SK-N-SH treated with all-trans-retinoic acid at 6 μM for 48 hours (cell line): Measurements from ENCODE around the gene OFD1.

Source experiments
- ARNTL ChIP-seq: fragments of 450-650 bp; formaldehyde crosslinking; IDR thresholded peaks from 2 replicates; pipeline ENCODE4 v1.5.0; 2020; ENCODE audit warnings: low read depth, mild to moderate bottlenecking, moderate library complexity, borderline replicate concordance
- CSDC2 ChIP-seq: fragments of 250-450 bp; sonication (Bioruptor Pico); IDR thresholded peaks from 2 replicates; pipeline ENCODE4 v1.5.0; 2020; ENCODE audit warnings: mild to moderate bottlenecking, moderate library complexity
- ESRRG ChIP-seq: fragments of 250-450 bp; sonication (Bioruptor Pico); IDR thresholded peaks from 2 replicates; pipeline ENCODE4 v1.6.1; 2021; ENCODE audit warnings: mild to moderate bottlenecking
- GLIS3 ChIP-seq: fragments of 250-450 bp; sonication (Bioruptor Pico); IDR thresholded peaks from 2 replicates; pipeline ENCODE4 v1.5.0; 2020; ENCODE audit warnings: mild to moderate bottlenecking, moderate library complexity
- OSR1 ChIP-seq: fragments of 250-450 bp; sonication (Bioruptor Pico); IDR thresholded peaks from 2 replicates; pipeline ENCODE4 v1.8.0; 2022; ENCODE audit warnings: moderate library complexity, mild to moderate bottlenecking, inconsistent platforms
- PATZ1 ChIP-seq: fragments of 250-450 bp; sonication (Bioruptor Pico); IDR thresholded peaks from 2 replicates; pipeline ENCODE4 v1.8.0; 2020; ENCODE audit warnings: mild to moderate bottlenecking, moderate library complexity, borderline replicate concordance
- POU6F1 ChIP-seq: fragments of 250-450 bp; sonication (Bioruptor Pico); IDR thresholded peaks from 2 replicates; pipeline ENCODE4 v1.8.0; 2021; ENCODE audit warnings: low read depth, mild to moderate bottlenecking, moderate library complexity, borderline replicate concordance
- RARB ChIP-seq: fragments of 250-450 bp; sonication (Bioruptor Pico); IDR thresholded peaks from 2 replicates; pipeline ENCODE4 v1.8.0; 2021; ENCODE audit warnings: mild to moderate bottlenecking, moderate library complexity
- TOX ChIP-seq: fragments of 250-450 bp; sonication (Bioruptor Pico); IDR thresholded peaks from 2 replicates; pipeline ENCODE4 v1.8.0; 2021; ENCODE audit warnings: mild to moderate bottlenecking, moderate library complexity, borderline replicate concordance
- TSHZ2 ChIP-seq: fragments of 250-450 bp; sonication (Bioruptor Pico); IDR thresholded peaks from 2 replicates; pipeline ENCODE4 v1.5.0; 2020; ENCODE audit warnings: mild to moderate bottlenecking, moderate library complexity
- ZFP30 ChIP-seq: fragments of 450-650 bp; formaldehyde crosslinking; IDR thresholded peaks from 2 replicates; pipeline ENCODE4 v1.5.0; 2022; ENCODE audit warnings: mild to moderate bottlenecking, moderate library complexity
- ZNF70 ChIP-seq: fragments of 450-650 bp; formaldehyde crosslinking; IDR thresholded peaks from 2 replicates; pipeline ENCODE4 v1.5.0; 2020; ENCODE audit warnings: mild to moderate bottlenecking, moderate library complexity
- ZNF8 ChIP-seq: fragments of 450-650 bp; formaldehyde crosslinking; IDR thresholded peaks from 2 replicates; pipeline ENCODE4 v1.5.0; 2020; ENCODE audit warnings: mild to moderate bottlenecking, moderate library complexity

GRCh38 chrX:13805241-13805640 is 70.7 kb downstream of the OFD1 start:
- TF ChIP-seq CSDC2 (CRISPR knock-in tag) (no peak), ZNF8 (no peak), TOX (CRISPR knock-in tag) (no peak), ZNF70 (CRISPR knock-in tag) (no peak), ZFP30 (CRISPR knock-in tag) (no peak), TSHZ2 (CRISPR knock-in tag) (no peak), ARNTL (CRISPR knock-in tag) (no peak), RARB (CRISPR knock-in tag) (no peak), OSR1 (no peak), ESRRG (CRISPR knock-in tag) (no peak), POU6F1 (no peak), PATZ1 (CRISPR knock-in tag) (no peak), GLIS3 (CRISPR knock-in tag) (no peak)
